GM10266 (cell line): ENCODE measurements around the gene ZBTB20.

Source experiments
- DNase-seq: peaks from one replicate; pipeline ENCODE4 v3.0.0; 2012; ENCODE audit errors: extremely low spot score
- TF ChIP-seq, protein P1 (sequence below): IDR thresholded peaks from 2 replicates; pipeline ENCODE4 v1.5.1; 2012; ENCODE audit warnings: mild to moderate bottlenecking, low read depth; ENCODE audit not compliant: control insufficient read depth, insufficient read depth; ENCODE audit errors: missing control alignments

Gene ZBTB20

DNA sequence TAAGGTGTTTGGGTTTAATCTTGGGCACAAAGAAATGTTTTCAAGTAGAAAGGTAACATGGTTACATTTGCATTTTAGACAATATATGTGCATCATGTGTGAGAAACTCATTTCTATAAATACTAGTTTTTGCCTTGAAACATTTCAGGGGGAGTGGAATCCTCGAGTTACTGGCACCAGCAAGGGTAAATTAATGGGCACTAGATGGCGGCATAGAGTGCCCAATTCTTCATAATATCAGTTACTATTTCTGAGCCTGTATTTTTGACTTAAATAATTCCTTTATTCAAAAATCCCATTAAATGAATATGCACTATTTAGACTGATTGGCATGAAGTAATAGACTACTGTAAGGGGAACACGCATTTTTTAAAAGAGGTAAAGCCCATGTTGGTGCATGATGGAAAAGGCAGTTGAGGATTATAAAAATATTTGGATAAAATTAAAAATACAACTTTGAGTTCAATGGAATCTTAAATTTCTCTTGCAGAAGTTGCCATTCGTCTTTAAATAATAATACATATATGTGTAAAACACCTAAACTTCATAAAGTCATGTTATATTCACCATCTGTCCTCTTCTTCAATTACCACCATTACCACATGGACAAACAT, 106.3 kb downstream of the ZBTB20 start:
- TF ChIP-seq, protein P1, sequence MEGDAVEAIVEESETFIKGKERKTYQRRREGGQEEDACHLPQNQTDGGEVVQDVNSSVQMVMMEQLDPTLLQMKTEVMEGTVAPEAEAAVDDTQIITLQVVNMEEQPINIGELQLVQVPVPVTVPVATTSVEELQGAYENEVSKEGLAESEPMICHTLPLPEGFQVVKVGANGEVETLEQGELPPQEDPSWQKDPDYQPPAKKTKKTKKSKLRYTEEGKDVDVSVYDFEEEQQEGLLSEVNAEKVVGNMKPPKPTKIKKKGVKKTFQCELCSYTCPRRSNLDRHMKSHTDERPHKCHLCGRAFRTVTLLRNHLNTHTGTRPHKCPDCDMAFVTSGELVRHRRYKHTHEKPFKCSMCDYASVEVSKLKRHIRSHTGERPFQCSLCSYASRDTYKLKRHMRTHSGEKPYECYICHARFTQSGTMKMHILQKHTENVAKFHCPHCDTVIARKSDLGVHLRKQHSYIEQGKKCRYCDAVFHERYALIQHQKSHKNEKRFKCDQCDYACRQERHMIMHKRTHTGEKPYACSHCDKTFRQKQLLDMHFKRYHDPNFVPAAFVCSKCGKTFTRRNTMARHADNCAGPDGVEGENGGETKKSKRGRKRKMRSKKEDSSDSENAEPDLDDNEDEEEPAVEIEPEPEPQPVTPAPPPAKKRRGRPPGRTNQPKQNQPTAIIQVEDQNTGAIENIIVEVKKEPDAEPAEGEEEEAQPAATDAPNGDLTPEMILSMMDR, result peak; percentile 66

DNA sequence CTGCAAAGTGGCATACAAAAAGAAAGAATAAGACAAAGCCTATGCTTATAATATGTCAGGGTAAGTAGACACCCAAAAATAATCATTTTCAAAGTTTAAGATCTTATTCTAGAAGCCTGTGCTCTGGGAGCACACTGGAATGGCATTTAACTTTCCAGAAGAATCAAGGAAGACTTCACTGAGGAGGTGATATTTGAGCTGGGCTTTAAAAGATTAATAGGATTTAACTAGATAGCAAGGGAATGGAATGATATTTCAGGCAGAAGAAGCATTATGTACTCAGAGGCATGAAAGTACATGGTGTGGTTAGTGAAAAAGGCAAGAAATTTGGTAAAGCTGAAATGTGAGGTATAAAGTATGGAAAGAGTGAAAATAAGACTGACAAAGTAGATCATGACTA, 106.8 kb downstream of the ZBTB20 start:
- TF ChIP-seq, protein P1, result no peak
- DNase-seq, result no peak

More for the DNA sequence above, 106.3 kb downstream of the ZBTB20 start:
- DNase-seq, result peak; percentile 19

DNA sequence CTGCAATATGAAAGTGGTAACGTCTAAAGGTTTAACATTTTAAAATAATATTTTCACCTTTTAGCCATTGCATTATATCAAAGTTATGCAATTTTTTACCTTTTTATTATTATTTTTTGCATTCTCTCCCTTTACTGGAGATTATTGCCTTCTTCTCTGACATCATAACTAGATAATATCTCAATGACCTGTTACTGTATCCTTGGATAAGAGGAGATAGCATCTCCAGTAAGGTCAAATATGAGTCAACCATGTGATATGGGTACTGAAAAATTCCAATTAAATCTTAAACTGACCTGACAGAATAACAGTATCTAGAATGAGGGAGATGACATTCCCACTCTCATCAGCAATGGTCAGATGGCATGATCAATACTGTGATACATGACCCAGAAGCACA, 108.3 kb downstream of the ZBTB20 start:
- no peak for DNase-seq
- TF ChIP-seq, protein P1, result no peak

DNA sequence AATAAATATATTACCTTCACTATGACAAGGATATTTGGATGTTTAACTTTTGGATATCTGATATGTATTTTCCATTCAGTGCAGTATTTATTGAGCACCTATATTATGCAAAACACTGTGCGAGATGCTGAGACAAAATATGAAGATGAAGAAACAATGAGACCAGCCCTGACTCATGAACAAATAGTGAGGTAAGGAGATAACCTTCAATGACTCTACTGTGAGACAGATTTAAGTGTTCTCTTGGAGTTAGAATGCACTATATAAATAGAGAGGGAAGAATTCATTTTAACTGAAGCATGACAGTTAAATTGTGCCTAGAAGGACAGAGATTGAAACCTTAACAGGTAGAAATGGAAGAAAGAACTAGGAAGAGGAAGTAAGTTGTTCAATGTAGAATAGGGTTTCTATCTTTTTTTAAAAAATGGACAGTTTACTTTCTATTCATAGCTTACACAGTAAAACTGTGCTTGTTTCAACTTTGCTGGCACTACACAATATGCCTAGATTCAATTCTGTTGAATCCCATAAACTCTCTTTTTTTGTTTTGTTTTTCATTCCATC, 124.2 kb downstream of the ZBTB20 start:
- TF ChIP-seq, protein P1, result no peak
- DNase-seq, result no peak

DNA sequence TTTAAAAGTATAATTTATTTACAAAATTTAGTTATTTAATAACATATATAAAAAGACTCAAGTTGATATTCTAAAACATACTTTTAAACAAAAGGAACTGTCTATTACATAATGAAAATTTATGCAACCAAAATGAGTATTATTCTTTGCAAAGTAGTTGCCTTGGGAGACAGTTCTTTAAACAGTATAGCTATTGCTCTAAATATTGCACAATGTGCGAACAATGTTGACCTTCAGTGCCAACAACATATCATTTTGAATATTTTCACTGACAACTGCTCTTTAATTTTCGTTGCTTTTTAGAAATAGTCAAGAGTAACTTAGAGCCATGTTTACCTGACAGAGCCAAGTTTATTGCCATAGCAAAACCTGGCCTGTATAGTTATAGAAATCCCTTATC, 124.9 kb downstream of the ZBTB20 start:
- TF ChIP-seq, protein P1, result no peak
- no peak for DNase-seq

DNA sequence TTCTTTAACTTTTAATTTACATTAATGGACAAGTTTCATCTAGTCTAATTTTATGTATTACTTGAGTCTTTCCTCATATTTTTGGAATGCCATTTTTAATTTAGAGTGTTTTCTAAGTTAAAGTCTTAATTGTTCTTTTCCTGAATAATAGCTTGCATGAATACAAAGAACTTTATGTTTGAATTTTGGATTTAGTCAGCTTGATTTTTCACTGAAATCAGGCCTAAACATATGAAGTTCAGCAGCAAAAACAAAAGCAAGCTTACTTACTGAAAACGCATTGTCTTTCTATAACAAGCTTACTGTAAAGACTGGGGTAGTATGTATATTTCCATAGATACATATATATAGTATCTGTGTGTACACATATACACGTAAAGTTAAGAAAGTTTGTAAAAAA, 126.0 kb downstream of the ZBTB20 start:
- TF ChIP-seq, protein P1, result no peak
- DNase-seq, result no peak

DNA sequence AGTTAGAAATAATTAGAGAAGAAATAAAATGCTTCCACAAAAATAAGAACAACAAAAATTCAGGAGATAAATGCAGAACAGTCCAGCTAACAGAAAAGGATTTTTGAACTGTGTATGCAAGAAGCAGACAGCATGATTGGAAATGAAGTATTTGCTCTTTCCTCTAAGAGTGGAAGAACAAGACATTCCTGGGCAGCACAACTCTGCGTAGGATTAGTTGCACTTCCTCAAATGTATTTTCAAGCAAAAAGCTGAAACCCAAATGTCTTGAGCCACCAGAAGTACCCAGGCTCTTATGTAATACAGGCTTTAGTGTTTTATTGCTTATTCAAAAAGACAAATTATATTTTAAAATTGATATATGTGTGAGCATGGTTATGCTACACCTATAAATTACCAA, 127.2 kb downstream of the ZBTB20 start:
- TF ChIP-seq, protein P1, result no peak
- no peak for DNase-seq
